ENCODE results near the gene UACA.

Gene UACA

GRCh38 chr15:70768257-70768883 is 5.0 kb upstream of the UACA start:
- no peak for TF ChIP-seq CTCF (IDR thresholded peaks at IDR 0.05; ENCODE audit: low read depth, low read length)
- no peak overlapping the region for H3K4me3 ChIP-seq (ENCODE audit: low read depth, low read length)

GRCh38 chr15:70767667-70768066 is 4.3 kb upstream of the UACA start:
- no peak overlapping the region for H3K4me3 ChIP-seq (ENCODE audit: low read depth, low read length)
- TF ChIP-seq CTCF (IDR thresholded peaks at IDR 0.05; ENCODE audit: low read depth, low read length) = no peak

- TF ChIP-seq CTCF (IDR thresholded peaks at IDR 0.05; ENCODE audit: low read depth, low read length) = no peak
- no peak overlapping the region for H3K4me3 ChIP-seq (ENCODE audit: low read depth, low read length)
Observed at GRCh38 chr15:70766597-70766996, 3.2 kb upstream of the UACA start.

GRCh38 chr15:70765504-70766281 is 2.3 kb upstream of the UACA start:
- no peak for TF ChIP-seq CTCF (IDR thresholded peaks at IDR 0.05; ENCODE audit: low read depth, low read length)
- H3K4me3 ChIP-seq (ENCODE audit: low read depth, low read length) = no peak overlapping the region

GRCh38 chr15:70763950-70764730 is 782 bp upstream of the UACA start:
- TF ChIP-seq CTCF (IDR thresholded peaks at IDR 0.05; ENCODE audit: low read depth, low read length) = no peak
- H3K4me3 ChIP-seq (ENCODE audit: low read depth, low read length) = peak overlapping the region; percentile 90

- no peak for TF ChIP-seq CTCF (IDR thresholded peaks at IDR 0.05; ENCODE audit: low read depth, low read length)
- H3K4me3 ChIP-seq (ENCODE audit: low read depth, low read length) = peak overlapping the region; percentile 90
Observed at GRCh38 chr15:70762469-70763119, 764 bp downstream of the UACA start.
